Liver (tissue), 9 donors: ENCODE data around the gene CTXND2. TPM values are rescaled to one million over a fixed set of nuclear protein-coding genes. Genes with fewer than 3 reads are reported as not detected.
"Not testable (repeated sequence)": the region's sequence is repeated elsewhere in the genome, so short reads cannot be mapped to it uniquely, and the experiment has no call there.

ENCODE experiments used
- DNase-seq: peaks from one replicate; pipeline ENCODE4 v3.0.0-alpha.2; 2017; ENCODE audit warnings: low spot score
- H3K27ac ChIP-seq, 2 donors: one replicate each; pipeline ENCODE4 v1.7.0; 2013; ENCODE audit warnings: inconsistent platforms in 2 of 2, low read length in 2 of 2, control low read depth in 1 of 2, low read depth in 1 of 2, mild to moderate bottlenecking in 1 of 2
- H3K27me3 ChIP-seq, 4 donors: one replicate each; pipeline versions ENCODE4 v1.6.1 to v1.7.0; 2013; ENCODE audit warnings: low read length in 3 of 4, inconsistent platforms in 1 of 4, mild to moderate bottlenecking in 1 of 4, moderate library complexity in 1 of 4; ENCODE audit not compliant: control insufficient read depth in 4 of 4, insufficient read depth in 4 of 4
- H3K36me3 ChIP-seq, 4 donors: one replicate each; pipeline versions ENCODE4 v1.6.1 to v1.7.0; 2013; ENCODE audit warnings: low read length in 3 of 4, mild to moderate bottlenecking in 3 of 4, low read depth in 1 of 4, moderate library complexity in 1 of 4; ENCODE audit not compliant: control insufficient read depth in 4 of 4, insufficient read depth in 3 of 4
- H3K4me1 ChIP-seq, 4 donors: one replicate each; pipeline versions ENCODE4 v1.6.1 to v1.7.0; 2013; ENCODE audit warnings: low read length in 3 of 4, mild to moderate bottlenecking in 3 of 4, moderate library complexity in 1 of 4; ENCODE audit not compliant: control insufficient read depth in 4 of 4, insufficient read depth in 4 of 4
- H3K4me3 ChIP-seq, 3 donors: one replicate each; pipeline versions ENCODE4 v1.6.1 to v1.7.0; 2013; ENCODE audit warnings: low read length in 3 of 3, control low read depth in 1 of 3, low read depth in 1 of 3, mild to moderate bottlenecking in 1 of 3
- H3K9ac ChIP-seq, 2 donors: one replicate each; pipeline ENCODE4 v1.7.0; 2013; ENCODE audit warnings: low read length in 2 of 2, mild to moderate bottlenecking in 2 of 2, moderate library complexity in 2 of 2, control low read depth in 1 of 2, low read depth in 1 of 2
- H3K9me3 ChIP-seq, 4 donors: one replicate each; pipeline versions ENCODE4 v1.6.1 to v1.7.0; 2013; ENCODE audit warnings: low read length in 3 of 4; ENCODE audit not compliant: control insufficient read depth in 4 of 4
- EGR1 ChIP-seq, 2 donors: IDR thresholded peaks; 2 replicates each; pipeline ENCODE4 v1.6.1; 2016 to 2018; ENCODE audit warnings: antibody characterized with exemption in 2 of 2, low read depth in 2 of 2
- FOXA1 ChIP-seq: IDR thresholded peaks from 2 replicates; pipeline ENCODE4 v1.6.1; 2016; ENCODE audit warnings: antibody characterized with exemption
- FOXA2 ChIP-seq: IDR thresholded peaks from 2 replicates; pipeline ENCODE4 v1.6.1; 2016; ENCODE audit warnings: antibody characterized with exemption
- GABPA ChIP-seq, 2 donors: IDR thresholded peaks in 1 of 2; conservative IDR thresholded peaks in 1 of 2; 2 replicates each; pipeline ENCODE4 v1.6.1; 2016; ENCODE audit warnings: antibody characterized with exemption in 2 of 2, mild to moderate bottlenecking in 1 of 2, moderate library complexity in 1 of 2
- HNF4A ChIP-seq, 2 donors: conservative IDR thresholded peaks; 2 replicates each; pipeline ENCODE4 v1.6.1; 2016; ENCODE audit warnings: antibody characterized with exemption in 2 of 2, mild to moderate bottlenecking in 2 of 2
- HNF4G ChIP-seq: IDR thresholded peaks from 2 replicates; pipeline ENCODE4 v1.6.1; 2016; ENCODE audit warnings: antibody characterized with exemption
- JUND ChIP-seq, 2 donors: IDR thresholded peaks; 2 replicates each; pipeline ENCODE4 v1.6.1; 2016; ENCODE audit warnings: antibody characterized with exemption in 2 of 2
- MAX ChIP-seq: IDR thresholded peaks from 2 replicates; pipeline ENCODE4 v1.6.1; 2016; ENCODE audit warnings: antibody characterized with exemption
- NR2F2 ChIP-seq: IDR thresholded peaks from 2 replicates; pipeline ENCODE4 v1.6.1; 2016; ENCODE audit warnings: antibody characterized with exemption
- RAD21 ChIP-seq, 2 donors: IDR thresholded peaks; 2 replicates each; pipeline ENCODE4 v1.6.1; 2016; ENCODE audit warnings: antibody characterized with exemption in 2 of 2, mild to moderate bottlenecking in 2 of 2
- RXRA ChIP-seq, 2 donors: IDR thresholded peaks; 2 replicates each; pipeline ENCODE4 v1.6.1; 2017 to 2018; ENCODE audit warnings: antibody characterized with exemption in 2 of 2, mild to moderate bottlenecking in 1 of 2
- SP1 ChIP-seq: IDR thresholded peaks from 2 replicates; pipeline ENCODE4 v1.6.1; 2018; ENCODE audit warnings: antibody characterized with exemption, mild to moderate bottlenecking
- TAF1 ChIP-seq: conservative IDR thresholded peaks from 2 replicates; pipeline ENCODE4 v1.6.1; 2016; ENCODE audit warnings: antibody characterized with exemption, mild to moderate bottlenecking
- YY1 ChIP-seq: IDR thresholded peaks from 2 replicates; pipeline ENCODE4 v1.6.1; 2016; ENCODE audit warnings: antibody characterized with exemption, mild to moderate bottlenecking
- WGBS: extraction: QIAGEN DNeasy Blood & Tissue Kit; methylation state at CpG from one replicate; pipeline ENCODE4 v1.1.7; 2013; 5-methylcytosine and 5-hydroxymethylcytosine counted together
- polyA plus RNA-seq, 2 donors: library from polyadenylated mRNA; stranded (reverse) in 1 of 2; unstranded in 1 of 2; fragments of 200-250 nt in 1 of 2; fragments of >200 nt in 1 of 2; fragmentation: Nextera tagmentation in 1 of 2; extraction: Ambion mirVana in 1 of 2; gene quantifications; one replicate each; pipeline versions ENCODE4 v1.2.1 to v1.2.3, GENCODE V29; 2013 to 2015
- total RNA-seq, 2 donors: library from RNA; depleted of rRNA; stranded (reverse); fragments of >200 nt; gene quantifications; one replicate each; pipeline ENCODE4 v1.2.3, GENCODE V29; 2014
- TF ChIP-seq, protein P1 (sequence below): IDR thresholded peaks from 2 replicates; pipeline ENCODE4 v1.6.1; 2016; ENCODE audit warnings: antibody characterized with exemption, mild to moderate bottlenecking
- TF ChIP-seq, protein P2 (sequence below): IDR thresholded peaks from 2 replicates; pipeline ENCODE4 v1.6.1; 2016; ENCODE audit warnings: antibody characterized with exemption
- TF ChIP-seq, protein P3 (sequence below): IDR thresholded peaks from 2 replicates; pipeline ENCODE4 v1.6.1; 2016; ENCODE audit warnings: antibody characterized with exemption
- donor health status: healthy.
- donor health status: healthy.
- donor health status: healthy.
- donor health status: healthy.
- donor health status: healthy.

Gene CTXND2
- total and polyA plus RNA-seq, 4 donors: not detected

DNA sequence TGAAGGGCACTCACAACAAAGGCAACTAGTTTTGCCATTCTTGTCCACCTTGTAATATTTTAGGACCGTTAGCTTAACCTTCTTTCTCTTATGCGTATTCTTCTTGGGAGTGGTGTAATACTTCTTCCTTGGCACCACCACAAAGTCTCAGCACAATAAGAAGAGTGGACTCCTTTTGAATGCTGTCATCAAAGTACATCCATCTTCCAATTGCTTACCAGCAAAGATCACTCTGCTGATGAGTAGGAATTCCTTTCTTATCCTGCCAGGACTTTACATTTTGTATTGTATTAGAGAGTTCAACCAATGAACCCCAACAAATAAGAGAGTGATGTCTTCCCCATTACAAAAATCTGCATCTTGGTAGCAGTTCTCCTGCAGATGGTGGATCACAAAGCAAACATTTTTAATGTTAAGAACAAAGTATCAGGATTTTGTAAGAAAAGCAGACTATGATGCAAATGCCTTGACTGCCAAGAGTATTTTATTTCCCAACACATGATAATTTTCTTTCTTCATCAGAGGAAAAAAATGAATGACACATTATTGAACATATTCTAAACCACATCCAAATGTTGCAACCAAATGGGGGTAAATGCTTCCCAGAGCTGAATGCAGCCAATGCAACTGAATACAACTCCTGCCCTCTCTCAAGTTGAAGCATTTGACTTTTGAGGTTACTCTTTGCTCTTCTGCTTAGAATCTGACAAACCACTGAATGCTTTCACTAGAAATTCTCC lies 5.4 kb upstream of the CTXND2 start:
- DNase-seq: no peak
- H3K4me1 ChIP-seq: peaks cover 5 to 12% (median 10%) of the 10 kb centered on the region in 4 donors
- H3K4me3 ChIP-seq: no peak overlapping the region
- no peaks in the 10 kb centered on the region for H3K9me3 ChIP-seq
- peak overlapping the region in 1 of 2 donors; percentile 66 for H3K27ac ChIP-seq
- 73% methylated on average over 2 of the region's 2 CpGs for WGBS
- no peaks in the 10 kb centered on the region for H3K27me3 ChIP-seq
- TF ChIP-seq HNF4A (conservative IDR thresholded peaks at IDR 0.05) (peak; percentile 66 to 68), HNF4G (no peak), FOXA2 (no peak), NR2F2 (peak; percentile 24), RXRA (IDR thresholded peaks at IDR 0.05) (peak in 1 of 2 donors; percentile 76), SP1 (peak; percentile 19), MAX (peak; percentile 31), TAF1 (no peak), YY1 (peak; percentile 85), FOXA1 (no peak), GABPA (IDR thresholded peaks at IDR 0.05 in 1 of 2, conservative IDR thresholded peaks at IDR 0.05 in 1 of 2) (no peak), EGR1 (IDR thresholded peaks at IDR 0.05; ENCODE audit: low read depth in 2 of 2) (no peak), JUND (IDR thresholded peaks at IDR 0.05) (peak; percentile 48 to 69), RAD21 (IDR thresholded peaks at IDR 0.05) (peak in 1 of 2 donors; percentile 25)
- TF ChIP-seq, protein P1, sequence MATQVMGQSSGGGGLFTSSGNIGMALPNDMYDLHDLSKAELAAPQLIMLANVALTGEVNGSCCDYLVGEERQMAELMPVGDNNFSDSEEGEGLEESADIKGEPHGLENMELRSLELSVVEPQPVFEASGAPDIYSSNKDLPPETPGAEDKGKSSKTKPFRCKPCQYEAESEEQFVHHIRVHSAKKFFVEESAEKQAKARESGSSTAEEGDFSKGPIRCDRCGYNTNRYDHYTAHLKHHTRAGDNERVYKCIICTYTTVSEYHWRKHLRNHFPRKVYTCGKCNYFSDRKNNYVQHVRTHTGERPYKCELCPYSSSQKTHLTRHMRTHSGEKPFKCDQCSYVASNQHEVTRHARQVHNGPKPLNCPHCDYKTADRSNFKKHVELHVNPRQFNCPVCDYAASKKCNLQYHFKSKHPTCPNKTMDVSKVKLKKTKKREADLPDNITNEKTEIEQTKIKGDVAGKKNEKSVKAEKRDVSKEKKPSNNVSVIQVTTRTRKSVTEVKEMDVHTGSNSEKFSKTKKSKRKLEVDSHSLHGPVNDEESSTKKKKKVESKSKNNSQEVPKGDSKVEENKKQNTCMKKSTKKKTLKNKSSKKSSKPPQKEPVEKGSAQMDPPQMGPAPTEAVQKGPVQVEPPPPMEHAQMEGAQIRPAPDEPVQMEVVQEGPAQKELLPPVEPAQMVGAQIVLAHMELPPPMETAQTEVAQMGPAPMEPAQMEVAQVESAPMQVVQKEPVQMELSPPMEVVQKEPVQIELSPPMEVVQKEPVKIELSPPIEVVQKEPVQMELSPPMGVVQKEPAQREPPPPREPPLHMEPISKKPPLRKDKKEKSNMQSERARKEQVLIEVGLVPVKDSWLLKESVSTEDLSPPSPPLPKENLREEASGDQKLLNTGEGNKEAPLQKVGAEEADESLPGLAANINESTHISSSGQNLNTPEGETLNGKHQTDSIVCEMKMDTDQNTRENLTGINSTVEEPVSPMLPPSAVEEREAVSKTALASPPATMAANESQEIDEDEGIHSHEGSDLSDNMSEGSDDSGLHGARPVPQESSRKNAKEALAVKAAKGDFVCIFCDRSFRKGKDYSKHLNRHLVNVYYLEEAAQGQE: peak; percentile 51
- TF ChIP-seq, protein P2, sequence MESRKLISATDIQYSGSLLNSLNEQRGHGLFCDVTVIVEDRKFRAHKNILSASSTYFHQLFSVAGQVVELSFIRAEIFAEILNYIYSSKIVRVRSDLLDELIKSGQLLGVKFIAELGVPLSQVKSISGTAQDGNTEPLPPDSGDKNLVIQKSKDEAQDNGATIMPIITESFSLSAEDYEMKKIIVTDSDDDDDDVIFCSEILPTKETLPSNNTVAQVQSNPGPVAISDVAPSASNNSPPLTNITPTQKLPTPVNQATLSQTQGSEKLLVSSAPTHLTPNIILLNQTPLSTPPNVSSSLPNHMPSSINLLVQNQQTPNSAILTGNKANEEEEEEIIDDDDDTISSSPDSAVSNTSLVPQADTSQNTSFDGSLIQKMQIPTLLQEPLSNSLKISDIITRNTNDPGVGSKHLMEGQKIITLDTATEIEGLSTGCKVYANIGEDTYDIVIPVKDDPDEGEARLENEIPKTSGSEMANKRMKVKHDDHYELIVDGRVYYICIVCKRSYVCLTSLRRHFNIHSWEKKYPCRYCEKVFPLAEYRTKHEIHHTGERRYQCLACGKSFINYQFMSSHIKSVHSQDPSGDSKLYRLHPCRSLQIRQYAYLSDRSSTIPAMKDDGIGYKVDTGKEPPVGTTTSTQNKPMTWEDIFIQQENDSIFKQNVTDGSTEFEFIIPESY: peak; percentile 50
- TF ChIP-seq, protein P3, sequence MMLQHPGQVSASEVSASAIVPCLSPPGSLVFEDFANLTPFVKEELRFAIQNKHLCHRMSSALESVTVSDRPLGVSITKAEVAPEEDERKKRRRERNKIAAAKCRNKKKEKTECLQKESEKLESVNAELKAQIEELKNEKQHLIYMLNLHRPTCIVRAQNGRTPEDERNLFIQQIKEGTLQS: peak; percentile 70
- no peaks in the 10 kb centered on the region for H3K36me3 ChIP-seq
- H3K9ac ChIP-seq: no peak overlapping the region

- H3K9ac ChIP-seq, H3K27me3 ChIP-seq, DNase-seq, H3K27ac ChIP-seq, H3K4me3 ChIP-seq, H3K36me3 ChIP-seq, H3K9me3 ChIP-seq: not testable (repeated sequence)
- WGBS: 94% methylated on average over 5 of the region's 5 CpGs
- H3K4me1 ChIP-seq: peaks cover 5 to 12% (median 10%) of the 10 kb centered on the region in 4 donors
Observed at GRCh38 chr1:150883121-150883520, 3.8 kb upstream of the CTXND2 start.
